Measurements from ENCODE around the gene HEMK1.

Gene HEMK1

DNA sequence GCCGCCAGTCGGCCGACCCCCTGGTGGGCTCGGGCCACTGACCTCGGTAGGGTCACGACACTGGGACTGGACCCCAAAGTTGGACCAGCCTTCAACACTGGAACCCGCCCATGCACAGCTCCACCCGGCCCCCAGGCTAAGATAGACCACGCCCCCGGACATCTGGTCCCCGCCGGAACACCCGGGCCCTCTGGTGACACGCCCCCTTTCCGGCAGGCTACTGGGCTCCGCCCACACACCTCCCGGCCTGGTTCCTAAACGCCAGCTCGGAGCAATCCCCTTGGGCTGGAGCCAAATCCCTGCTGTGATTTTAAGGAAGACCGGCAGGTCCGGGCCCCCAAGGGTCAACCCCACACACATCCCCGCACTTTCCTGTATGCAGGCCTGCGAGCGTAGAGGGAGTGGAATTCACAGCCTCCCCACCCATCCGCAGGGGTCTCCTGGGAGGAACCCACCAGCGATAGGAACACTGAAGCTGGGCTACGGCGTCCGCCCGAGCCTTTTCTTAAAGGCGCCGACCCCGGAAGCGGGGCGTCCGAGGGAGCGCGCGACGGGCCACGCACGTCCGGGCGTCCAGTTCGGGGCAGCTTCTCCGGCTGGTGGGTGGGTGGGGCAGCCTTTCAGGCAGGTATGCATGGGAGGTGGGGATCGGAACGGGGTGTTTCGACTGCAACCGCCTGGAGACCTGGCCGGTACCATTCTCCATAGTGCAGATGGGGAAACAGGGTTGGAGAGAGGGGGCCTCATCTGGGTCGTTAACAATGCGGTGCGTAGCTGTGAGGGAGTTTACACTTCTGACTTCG is at the start of gene HEMK1:
Gene HEMK1 (plus strand): TSS at position 576 of the 803 bp plus-strand sequence. CDS start 1,583 bp downstream, outside the sequence.
- DNase-seq, result peak; percentile 93

DNA sequence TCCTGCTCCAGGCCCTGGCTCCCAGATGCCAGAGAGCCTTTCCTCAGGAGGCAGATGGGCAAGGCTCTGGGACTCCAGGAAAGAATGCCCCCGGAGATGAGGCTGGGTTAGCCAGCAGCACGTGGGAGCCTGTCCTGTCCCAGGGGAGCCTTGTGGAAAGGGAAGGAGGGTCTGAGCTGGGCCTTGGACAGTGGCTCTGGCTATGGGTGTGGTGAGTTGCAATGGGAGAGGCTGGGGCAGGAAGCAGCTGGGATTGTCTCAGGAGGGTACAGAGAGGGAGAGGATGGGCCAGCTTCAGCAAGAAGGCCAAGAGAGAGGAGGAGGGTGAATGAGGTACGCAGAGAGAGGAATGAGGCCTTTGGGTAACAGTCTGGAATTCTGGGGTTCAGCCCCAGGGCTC is 48.5 kb upstream of the HEMK1 start:
- no peak for DNase-seq

DNA sequence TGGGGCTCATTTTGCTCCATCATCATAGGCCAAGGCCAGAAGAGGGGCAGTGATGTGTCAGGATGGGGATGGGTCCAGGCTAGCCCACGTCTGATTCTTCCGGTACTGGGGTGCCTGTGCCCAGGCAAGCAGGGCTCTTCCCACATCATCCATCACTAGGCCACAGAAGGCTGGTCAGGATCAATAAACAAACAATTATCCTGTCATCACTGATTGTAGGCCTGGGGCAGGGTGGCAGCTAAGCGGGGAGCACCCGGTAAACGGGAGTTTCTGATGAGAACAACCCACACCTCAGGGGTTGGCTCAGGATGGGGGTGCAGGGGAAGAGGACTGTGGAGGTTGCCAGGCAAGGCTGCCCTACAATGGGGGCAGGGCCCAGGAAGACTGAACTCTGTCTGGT is 47.8 kb upstream of the HEMK1 start:
- DNase-seq, result no peak

DNA sequence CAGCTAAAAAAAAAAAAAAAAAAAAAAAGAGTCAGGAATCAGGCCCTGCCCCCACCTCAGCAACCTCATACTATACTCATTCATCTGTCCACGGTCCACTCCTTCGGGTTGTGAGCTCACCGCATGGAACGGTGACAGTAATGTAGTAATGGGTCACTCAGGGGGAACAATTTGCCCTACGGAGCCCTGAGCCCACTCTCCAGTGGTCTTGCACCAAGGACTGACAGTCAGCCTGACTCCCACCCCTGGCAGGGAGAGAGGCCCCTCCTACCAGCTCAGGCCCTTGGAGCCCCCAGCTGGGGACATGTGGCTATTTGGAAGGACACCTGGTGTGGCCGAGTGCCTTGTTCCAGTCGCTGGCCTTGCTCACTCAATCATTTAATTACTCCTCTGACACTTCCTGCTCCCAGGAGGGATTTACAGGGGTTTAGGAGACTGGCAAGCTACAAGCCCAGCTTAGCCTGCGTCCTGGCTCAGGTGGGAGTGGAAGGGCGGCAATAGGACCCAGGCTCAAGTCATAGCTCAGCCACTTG is 46.0 kb upstream of the HEMK1 start:
- no peak for DNase-seq

DNA sequence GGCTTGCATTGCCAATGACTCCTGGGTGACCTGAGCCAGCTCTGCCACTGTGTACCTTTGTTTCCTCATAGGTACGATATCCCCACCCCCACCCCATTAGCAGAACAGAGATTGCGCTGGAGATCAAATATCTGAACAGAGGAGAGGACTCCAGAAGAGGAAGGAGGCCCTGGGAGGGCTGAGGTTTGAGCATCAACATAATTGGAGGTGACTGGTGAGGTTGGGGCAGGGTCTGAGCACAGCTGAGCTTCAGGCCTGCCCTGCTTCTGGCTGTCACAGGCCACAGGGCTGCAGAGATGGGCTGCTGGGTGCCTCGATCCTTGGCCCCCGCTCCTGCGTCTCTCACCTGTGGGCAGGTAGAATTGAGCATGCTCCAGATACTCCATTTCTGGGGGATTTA is 44.6 kb upstream of the HEMK1 start:
- DNase-seq, result no peak

DNA sequence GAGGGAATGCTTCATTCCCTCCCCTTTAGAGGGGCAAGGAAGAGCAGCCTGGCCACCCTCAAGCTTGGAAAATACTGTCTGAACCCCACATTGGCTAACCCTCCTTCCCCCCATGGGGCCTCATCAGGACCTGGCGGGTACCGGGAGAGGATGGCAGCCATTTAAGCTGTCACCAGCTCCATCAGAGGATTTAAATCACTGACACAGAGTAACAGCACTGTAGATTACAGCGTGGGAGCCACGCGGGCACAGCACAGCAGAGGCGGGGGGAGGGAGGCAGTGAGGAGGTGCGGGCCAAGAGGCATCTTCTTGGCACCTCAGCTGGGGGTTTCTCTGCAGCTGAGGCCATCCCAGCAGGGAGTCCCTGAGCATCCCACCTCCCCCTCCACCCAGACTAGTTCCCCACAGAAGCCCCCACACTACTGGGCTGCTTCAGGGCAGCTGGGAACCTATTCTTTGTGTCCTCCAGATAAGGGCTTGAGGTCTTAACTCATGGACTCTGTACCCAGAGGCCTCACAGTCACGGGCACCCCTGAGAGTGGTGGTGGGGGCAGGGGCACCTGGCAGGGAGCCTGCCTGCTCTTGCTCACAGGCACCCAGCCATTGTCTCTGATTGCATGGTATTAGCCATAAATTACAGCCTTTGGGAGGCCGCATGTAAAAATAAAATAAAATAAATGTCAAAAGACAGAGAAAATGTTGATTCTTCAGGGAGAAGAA is 44.0 kb upstream of the HEMK1 start:
- no peak for DNase-seq

- peak; percentile 58 for DNase-seq
Measured at GRCh38 chr3:50525987-50526386, 43.3 kb upstream of the HEMK1 start.

DNA sequence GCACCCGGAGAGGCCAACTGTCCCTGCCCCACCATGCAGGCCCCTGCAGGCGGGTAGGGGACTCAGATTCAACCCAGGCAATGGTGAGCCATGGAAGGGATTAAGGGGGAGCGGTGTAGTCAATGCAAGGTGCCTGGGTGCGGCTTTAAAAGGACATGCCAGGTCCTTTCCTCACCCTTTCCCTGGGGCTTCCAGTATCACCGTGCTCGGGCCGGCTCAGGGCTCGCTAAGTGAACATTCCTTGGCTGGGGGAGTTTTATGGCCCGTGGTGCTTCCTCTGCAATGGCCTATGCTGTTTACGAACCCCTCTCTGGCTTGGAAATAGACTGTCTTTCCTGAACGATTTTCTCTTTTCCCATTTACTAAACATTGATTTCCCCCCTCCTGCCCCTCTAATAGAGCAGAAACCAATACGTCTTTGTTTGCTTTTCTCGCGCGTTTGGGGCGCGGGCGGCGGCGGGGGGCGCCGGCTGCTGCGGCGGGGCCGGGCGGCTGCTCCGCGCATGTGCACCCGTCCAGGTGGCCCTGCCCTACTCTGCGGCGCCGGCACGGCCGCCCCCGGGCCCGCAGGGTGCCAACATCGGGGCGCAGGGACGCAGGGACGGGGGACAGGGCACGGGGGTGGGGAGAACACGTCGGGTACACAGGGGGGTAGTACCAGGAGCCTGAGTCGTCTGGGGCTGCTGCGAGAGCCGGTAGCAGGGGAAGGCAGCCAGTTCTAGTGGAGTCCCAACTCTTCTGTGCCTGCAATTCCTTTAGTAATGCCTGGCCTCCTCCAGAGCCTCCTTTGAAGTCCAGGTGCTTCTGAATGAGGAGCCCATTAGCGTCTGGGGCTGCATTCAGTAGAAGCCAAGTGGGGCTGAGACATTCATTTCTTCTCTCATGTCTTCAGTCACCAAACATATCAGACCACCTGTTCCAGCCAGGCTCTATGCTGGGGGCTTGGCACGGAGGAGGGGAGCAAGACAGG is 39.0 kb upstream of the HEMK1 start:
- DNase-seq, result no peak

DNA sequence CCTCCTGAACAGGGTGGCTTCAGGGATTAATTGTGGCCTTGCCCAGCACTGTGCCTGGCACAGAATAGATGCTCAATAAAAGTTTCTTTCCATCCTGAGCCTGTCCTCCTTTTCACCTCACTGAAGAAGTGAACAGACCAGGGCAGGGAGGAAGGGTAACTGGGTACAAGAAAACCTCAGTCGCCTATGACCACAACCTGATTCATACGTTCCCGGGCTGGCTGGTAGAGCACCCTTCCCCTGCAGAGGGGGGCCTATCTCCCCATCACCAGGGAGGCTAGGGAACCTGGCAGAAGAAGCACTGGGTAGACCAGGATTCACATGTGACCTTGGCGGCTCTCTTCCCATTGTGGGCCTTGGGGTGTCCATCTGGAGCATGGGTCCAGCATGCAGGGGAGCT is 38.1 kb upstream of the HEMK1 start:
- DNase-seq, result no peak

DNA sequence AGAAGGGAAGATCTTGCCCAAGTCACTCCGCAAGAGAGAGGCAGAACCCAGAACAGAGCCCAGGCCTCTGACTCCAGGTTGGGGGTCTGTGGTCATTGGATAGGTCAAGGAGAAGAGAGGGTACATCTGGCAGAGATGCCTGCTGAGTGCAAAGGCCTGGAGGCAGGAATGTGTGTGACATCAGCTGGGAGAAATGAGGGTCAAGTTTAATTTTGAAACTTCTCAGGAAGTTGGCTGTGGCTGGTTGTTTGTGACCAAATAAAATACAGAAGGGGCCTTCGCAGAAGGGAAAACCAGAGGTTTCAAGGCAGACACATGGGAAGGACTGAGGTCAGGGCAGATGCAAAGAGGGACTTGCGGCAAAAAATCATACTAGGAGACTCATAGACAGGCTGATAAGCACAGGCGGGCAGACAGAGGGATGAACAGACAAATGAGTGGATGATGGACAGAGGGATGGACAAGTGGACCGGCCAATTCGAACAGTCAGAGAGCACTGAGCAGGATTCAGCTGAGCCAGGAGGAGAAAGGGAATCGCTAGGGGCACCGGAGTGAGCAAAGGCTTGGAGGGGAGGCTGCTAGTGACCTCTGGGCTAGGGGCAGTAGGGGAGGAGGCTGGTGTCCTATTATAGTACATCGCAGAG is 37.1 kb upstream of the HEMK1 start:
- DNase-seq, result no peak

DNA sequence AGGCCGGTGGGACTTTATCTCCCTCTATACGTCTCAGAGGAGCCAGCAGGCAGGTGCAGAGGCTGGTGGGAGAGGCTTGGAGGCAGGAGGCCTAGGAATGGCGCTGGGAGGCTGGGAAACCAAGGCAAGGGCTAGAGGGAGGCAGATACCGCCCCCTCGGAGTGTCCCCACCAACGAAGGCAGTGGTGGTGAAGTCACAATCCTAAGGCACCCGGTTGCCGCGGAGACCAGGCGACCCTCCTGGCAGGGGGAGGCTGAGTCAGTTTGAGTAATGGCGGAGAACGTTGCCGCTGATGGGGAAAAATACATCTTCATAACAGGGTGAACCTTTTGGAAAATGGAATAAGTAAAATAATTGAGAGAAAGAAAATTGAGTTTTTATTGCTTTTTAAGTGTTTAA is 36.0 kb upstream of the HEMK1 start:
- DNase-seq, result no peak

DNA sequence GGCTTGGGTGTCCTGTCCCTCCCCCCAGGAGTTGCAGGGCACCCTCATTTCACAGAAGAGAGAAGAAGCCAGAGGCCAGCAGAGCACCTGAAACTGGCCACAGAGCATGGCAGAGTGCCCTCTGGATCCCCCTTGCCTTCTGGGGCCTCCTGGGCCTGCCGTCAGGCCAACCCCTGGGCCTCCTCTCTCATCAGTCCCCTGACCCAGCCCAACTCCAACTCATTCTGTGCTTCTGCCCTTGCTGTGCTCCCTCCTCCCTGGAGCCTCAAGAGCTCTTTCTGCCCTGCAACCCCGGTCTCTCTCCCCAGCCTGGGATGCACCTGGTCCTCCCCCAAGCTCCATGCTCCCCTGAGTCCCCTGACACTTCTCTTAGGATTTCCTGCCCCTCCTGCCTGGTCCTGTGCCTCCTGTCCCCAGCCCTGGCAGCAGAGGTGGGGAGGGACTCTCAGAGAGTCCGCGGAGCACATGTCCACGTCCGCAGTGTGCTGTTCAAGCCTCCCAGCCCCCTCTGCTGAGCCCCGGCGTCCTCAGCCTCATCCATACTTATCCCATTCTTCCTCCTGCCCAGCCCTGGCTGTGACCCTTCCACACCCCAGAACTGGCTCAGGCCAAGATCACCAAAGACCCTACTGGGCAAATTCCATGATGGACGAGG is 35.4 kb upstream of the HEMK1 start:
- no peak for DNase-seq

DNA sequence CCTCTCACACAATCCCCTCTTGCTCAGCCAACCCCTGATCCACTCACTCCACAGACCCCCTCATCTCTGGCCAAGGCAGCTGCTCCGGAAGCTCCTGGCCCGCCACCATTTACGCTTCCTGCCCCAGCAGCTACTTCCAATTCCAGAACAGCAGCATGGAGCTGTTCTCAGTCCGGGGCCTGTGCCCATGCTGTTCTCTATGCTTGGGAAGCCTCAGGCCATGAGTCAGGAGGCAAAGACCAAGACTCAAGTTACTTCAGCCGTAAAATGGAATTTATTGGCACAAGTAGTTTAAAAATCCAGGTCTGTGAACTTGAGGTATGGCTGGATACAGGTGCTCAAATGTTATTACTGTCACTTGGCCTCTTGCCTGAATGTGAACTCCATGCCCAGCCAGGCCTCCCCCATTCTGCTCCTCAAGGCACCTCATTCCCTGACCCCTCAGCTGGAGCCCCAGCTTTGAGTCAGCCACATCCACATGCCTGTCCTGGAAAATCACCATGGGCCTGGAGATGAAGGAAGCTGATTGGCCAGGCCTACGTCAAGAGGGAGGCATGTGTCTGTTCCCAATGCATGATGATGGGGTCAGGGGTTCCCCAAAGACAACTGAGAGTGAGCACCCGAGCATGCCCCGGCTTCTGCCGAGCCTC is 34.5 kb upstream of the HEMK1 start:
- DNase-seq, result no peak

- DNase-seq, result no peak
Measured at GRCh38 chr3:50536471-50537180, 32.7 kb upstream of the HEMK1 start.

DNA sequence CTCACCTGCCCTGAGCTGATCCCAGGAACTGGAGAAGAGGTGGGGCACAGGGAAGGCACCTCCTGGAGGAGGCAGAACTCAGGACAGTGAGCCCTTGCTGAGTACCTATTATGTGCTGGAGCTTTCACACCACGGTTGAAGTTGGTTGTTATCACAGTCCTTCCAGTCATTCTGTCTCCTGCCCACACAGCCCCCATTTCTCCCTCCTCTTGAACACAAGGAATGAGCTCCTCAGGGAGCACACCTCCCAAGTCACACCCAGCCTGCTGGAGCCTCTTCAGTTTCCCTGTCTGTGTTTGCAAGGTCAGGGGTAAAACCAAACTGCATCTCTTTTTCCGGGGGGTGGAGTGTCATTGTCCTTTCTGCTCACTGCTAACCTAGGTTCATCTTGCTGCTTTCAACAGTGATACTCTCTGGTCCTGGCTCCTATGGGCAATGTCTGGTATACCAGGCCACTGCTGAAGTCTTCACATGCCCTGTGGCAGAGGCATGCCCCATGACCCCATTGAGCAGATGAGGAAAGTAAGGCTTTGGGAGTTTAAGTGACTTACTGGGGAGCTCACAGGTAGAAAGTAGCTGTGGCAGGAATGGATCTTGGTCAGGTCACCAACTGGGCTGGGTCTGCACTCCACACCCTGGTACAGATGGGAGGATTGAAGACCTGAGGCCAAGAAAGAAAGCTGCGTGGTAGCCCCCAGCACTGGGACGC is 31.7 kb upstream of the HEMK1 start:
- DNase-seq, result no peak

DNA sequence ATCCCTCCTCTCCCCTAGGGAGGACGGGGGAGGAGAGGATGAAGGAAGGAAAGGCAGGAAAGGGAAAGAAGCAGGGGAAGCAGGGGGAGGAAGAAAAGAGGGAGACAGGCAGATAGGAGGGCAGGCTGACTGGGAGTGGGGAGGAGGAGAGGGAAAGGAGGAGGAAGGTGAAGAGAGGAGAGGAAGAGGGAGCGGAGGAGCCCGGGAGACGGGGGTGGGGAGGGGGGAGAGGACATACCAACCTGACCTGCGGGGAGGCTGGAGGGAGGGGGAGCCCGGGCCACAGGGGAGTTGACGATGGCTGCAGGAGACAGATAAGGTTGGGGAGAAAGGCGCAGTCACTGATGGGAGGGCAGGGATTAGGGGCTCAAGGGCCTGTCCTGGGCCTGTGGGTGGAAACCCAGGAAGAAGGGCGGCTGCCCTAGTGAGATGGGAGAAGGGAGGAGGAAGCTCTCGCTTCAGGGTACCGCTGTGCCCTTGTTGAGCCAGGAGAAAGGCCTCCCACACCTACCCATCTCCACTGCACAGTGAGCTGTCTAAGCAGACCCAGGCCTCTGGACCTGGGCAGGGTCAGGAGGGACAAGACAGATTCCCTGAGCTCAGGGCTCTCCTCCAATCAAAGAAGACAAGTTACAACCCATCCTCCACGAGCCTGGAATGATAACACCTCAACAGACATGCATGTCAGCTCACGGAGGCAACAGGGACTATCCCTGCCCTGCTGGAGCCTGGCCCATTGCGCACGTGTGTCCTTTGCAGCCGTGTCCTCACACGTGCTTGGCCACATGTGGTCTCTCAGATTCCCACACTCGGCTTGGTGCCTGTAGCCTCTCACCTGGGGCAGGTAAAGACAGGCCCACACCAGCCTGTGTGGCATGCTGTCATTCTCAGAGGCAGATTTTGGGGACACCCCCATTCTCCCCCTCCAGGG is 29.7 kb upstream of the HEMK1 start:
- DNase-seq, result no peak

- DNase-seq, result peak; percentile 60
Measured at GRCh38 chr3:50542177-50543034, 26.9 kb upstream of the HEMK1 start.

GRCh38 chr3:50545781-50546180 is 23.5 kb upstream of the HEMK1 start:
- no peak for DNase-seq
